Measurements from ENCODE around the gene RAB11FIP3.
A peak's percentile ranks its signal among the peaks of the same experiment; 100 is the strongest.
"Not testable (repeated sequence)": the region's sequence is repeated elsewhere in the genome, so short reads cannot be mapped to it uniquely, and the experiment has no call there.

RAB11FIP3 gene

GRCh38 chr16:414395-415169 lies 10.9 kb upstream of the RAB11FIP3 start:
- no peak for TF ChIP-seq CTCF (IDR thresholded peaks at IDR 0.05; ENCODE audit: low read depth, low read length, missing control alignments)
- no peak overlapping the region for H3K4me3 ChIP-seq (ENCODE audit: low read depth, low read length)
- DNase-seq (ENCODE audit: low read depth): no peak

DNA sequence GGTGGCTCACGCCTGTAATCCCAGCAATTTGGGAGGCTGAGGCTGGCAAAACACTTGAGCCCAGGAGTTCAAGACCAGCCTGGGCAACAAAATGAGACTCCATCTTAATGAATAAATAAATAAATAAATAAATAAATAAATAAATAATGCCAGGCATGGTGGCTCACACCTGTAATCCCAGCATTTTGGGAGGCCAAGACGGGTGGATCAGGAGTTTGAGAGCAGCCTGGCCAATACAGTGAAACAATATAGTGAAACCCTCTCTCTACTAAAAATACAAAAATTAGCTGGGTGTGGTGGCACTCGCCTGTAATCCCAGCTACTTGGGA lies 10.3 kb upstream of the RAB11FIP3 start:
- DNase-seq (ENCODE audit: low read depth); H3K4me3 ChIP-seq (ENCODE audit: low read depth, low read length): not testable (repeated sequence)

GRCh38 chr16:422179-422578 lies 3.3 kb upstream of the RAB11FIP3 start:
- DNase-seq (ENCODE audit: low read depth); H3K4me3 ChIP-seq (ENCODE audit: low read depth, low read length): not testable (repeated sequence)

DNA sequence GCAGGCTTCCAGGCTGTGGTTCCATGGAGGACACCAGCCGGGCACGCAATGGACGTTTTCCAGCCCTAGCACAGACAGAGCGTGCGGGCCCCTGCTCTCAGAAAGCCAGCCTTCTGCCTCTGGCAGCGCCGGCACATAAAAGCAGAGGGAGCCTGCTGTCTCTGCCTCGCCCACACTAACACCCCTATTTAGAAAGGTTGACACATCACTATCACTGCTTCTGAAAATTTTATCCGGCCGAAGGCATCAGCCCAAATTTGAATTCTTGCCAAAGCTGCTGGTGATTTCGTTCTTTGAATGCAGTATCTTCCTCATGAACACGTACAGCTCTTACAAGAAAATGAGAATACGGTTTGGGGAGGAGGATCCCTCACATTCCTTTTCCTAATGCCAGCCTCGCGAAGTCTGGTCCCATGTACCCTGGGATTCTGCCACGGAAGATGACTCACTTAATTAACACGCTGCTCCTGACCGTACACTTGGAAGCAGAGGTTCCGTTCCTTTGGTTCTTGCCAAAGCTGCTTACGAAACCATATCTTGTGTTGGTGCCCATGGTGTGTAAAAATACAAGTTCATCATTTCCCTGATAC lies 1.3 kb upstream of the RAB11FIP3 start:
- no peak for DNase-seq (ENCODE audit: low read depth)
- no peak overlapping the region; the same call in none of the 2 replicates for H3K4me3 ChIP-seq (ENCODE audit: low read depth, low read length)
- no peak for TF ChIP-seq CTCF (IDR thresholded peaks at IDR 0.05; ENCODE audit: low read depth, low read length, missing control alignments)

- DNase-seq (ENCODE audit: low read depth): no peak
- peak overlapping the region; percentile 93 for H3K4me3 ChIP-seq (ENCODE audit: low read depth, low read length)
- no peak for TF ChIP-seq CTCF (IDR thresholded peaks at IDR 0.05; ENCODE audit: low read depth, low read length, missing control alignments)
These were observed 797 bp upstream of the RAB11FIP3 start for GRCh38 chr16:424623-425081.

GRCh38 chr16:425740-426114 lies 278 bp downstream of the RAB11FIP3 start:
- no peak for TF ChIP-seq CTCF (IDR thresholded peaks at IDR 0.05; ENCODE audit: low read depth, low read length, missing control alignments)
- H3K4me3 ChIP-seq (ENCODE audit: low read depth, low read length): peak overlapping the region; percentile 93
- no peak for DNase-seq (ENCODE audit: low read depth)

GRCh38 chr16:426115-426905 lies 861 bp downstream of the RAB11FIP3 start:
- DNase-seq (ENCODE audit: low read depth): no peak
- H3K4me3 ChIP-seq (ENCODE audit: low read depth, low read length): peak overlapping the region; percentile 93
- no peak for TF ChIP-seq CTCF (IDR thresholded peaks at IDR 0.05; ENCODE audit: low read depth, low read length, missing control alignments)

All from GM12864 (cell line).